ENCODE results near the gene WDR31. TPM values are rescaled to one million over a fixed set of nuclear protein-coding genes. Genes with fewer than 3 reads are reported as not detected.
A peak's percentile ranks its signal among the peaks of the same experiment; 100 is the strongest.
"Not testable (repeated sequence)": the region's sequence is repeated elsewhere in the genome, so short reads cannot be mapped to it uniquely, and the experiment has no call there.

WDR31 gene
- total RNA-seq, 2 donors from 2014 or later, result 1.0 to 2.3 TPM

DNA sequence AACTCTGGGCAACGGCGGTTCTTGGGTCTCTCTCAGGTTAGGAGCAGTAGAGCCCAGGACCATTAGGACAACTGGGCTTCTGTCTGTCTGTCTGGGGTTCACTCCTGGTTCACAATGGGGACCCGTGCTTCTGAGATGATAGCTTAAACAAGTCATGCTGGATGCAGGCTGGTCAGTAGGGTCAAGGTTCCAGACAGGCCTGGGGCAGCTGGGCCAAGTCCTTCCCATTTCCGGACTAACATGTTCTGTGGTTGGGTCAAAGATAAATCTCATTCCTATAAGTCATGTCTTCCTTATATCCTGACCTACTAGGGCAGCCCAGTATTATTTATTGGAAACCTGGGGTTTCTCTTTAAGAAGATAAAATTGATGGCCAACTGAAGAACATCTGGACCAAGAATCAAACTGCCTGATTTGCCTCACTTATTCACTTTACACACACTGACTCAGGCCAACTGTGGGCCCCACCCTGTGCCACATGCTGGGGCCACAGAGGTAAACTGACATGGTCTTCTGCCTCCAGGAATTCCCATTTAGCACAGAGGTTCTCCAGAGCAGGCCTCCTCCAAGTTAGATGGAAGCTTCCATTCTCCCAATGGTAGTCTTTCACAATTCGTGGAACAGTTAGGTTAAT, 28.4 kb upstream of the WDR31 start:
- Histone ChIP-seq H3K4me3 (no peak overlapping the region), H3K4me1 (peaks cover 50% of the 10 kb centered on the region), H3K9me3 (no peaks in the 10 kb centered on the region), H3K36me3 (replicated peaks in 1 of 2; ENCODE audit: insufficient read depth in 1 of 2, low read depth in 2 of 2) (no peaks in the 10 kb centered on the region), H3K27ac (peak overlapping the region in 3 of 4 donors; percentile 30 to 99 (median 55)), H3K27me3 (no peaks in the 10 kb centered on the region)
- WGBS, 2 donors, result 83 to 85% methylated on average over 4 to 5 of the region's 5 CpGs
- TF ChIP-seq, protein P1, sequence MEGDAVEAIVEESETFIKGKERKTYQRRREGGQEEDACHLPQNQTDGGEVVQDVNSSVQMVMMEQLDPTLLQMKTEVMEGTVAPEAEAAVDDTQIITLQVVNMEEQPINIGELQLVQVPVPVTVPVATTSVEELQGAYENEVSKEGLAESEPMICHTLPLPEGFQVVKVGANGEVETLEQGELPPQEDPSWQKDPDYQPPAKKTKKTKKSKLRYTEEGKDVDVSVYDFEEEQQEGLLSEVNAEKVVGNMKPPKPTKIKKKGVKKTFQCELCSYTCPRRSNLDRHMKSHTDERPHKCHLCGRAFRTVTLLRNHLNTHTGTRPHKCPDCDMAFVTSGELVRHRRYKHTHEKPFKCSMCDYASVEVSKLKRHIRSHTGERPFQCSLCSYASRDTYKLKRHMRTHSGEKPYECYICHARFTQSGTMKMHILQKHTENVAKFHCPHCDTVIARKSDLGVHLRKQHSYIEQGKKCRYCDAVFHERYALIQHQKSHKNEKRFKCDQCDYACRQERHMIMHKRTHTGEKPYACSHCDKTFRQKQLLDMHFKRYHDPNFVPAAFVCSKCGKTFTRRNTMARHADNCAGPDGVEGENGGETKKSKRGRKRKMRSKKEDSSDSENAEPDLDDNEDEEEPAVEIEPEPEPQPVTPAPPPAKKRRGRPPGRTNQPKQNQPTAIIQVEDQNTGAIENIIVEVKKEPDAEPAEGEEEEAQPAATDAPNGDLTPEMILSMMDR (IDR thresholded peaks at IDR 0.05), result no peak
- TF ChIP-seq POLR2A (IDR thresholded peaks at IDR 0.05), result no peak
- intact Hi-C loops (cut with DNase I), result no loop called here
- DNase-seq (no peak), ATAC-seq (no peak)

DNA sequence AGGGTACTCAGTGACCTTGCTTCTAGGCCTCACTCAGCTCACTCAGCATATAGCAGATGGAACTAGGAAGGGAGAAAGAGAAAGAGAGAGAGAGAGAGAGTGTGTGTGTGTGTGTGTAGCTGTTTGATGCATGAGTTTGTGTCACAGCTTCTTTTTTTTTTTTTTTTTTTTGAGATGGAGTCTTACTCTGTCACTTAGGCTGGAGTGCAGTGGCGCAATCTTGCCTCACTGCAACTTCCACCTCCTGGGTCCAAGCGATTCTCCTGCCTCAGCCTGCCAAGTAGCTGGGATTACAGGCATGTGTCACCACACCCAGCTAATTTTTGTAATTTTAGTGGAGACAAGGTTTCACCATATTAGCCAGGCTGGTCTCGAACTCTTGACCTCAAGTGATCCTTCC, 25.6 kb upstream of the WDR31 start:
- intact Hi-C loops (cut with DNase I); H3K27ac ChIP-seq: not testable (repeated sequence)

DNA sequence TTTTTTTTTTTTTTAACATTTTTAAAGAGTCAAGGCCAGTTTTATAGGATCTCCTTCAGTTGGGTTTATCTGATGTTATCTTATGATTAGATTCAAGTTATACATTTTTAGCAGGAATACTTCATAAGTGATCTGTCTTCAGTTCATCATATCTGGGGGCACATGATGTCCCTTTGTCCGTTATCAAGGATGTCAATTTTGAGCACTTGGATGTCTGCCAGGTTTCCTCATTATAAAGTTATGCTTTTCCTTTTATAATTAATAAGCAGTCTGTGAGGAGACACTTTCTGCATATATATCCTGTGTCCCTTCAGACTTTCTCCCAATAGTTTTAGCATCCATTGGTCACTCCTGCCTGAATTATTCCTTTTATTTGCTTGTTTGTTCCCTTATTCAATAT, 24.9 kb upstream of the WDR31 start:
- H3K4me3 ChIP-seq, result no peak overlapping the region
- no peak for ATAC-seq
- no peaks in the 10 kb centered on the region for H3K36me3 ChIP-seq (replicated peaks in 1 of 2; ENCODE audit: insufficient read depth in 1 of 2, low read depth in 2 of 2)
- no peak overlapping the region for H3K27ac ChIP-seq
- no peaks in the 10 kb centered on the region for H3K9me3 ChIP-seq
- WGBS, 2 donors, result 34 to 68% methylated on average over 1 of the region's 1 CpG
- no peaks in the 10 kb centered on the region for H3K27me3 ChIP-seq
- intact Hi-C loops (cut with DNase I), result no loop called here
- TF ChIP-seq, protein P1 (IDR thresholded peaks at IDR 0.05), result no peak
- TF ChIP-seq POLR2A (IDR thresholded peaks at IDR 0.05), result no peak
- DNase-seq, result no peak
- peaks cover 15% of the 10 kb centered on the region for H3K4me1 ChIP-seq

More for the DNA sequence above, 25.6 kb upstream of the WDR31 start:
- 82 to 88% methylated on average over 3 of the region's 3 CpGs for WGBS, 2 donors
- ATAC-seq; H3K27me3 ChIP-seq; DNase-seq; H3K4me3 ChIP-seq; H3K9me3 ChIP-seq; H3K36me3 ChIP-seq (replicated peaks in 1 of 2; ENCODE audit: insufficient read depth in 1 of 2, low read depth in 2 of 2): not testable (repeated sequence)
- H3K4me1 ChIP-seq, result peaks cover 22% of the 10 kb centered on the region

DNA sequence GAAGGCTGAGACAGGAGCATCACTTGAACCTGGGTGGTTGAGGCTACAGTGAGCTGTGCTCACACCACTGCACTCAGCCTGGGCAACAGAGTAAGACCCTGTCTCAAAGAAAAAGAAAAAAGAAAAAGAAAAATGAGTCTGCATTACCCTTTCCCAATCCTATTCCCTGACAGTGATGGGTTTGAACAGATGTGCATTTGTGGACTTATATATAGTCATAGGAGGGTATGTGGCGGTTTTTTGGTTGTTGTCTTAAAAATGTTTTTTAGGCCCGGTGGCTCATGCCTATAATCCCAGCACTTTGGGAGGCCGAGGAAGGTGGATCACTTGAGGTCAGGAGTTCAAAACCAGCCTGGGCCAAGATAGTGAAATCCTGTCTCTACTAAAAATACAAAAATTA, 23.3 kb upstream of the WDR31 start:
- no peaks in the 10 kb centered on the region for H3K36me3 ChIP-seq (replicated peaks in 1 of 2; ENCODE audit: insufficient read depth in 1 of 2, low read depth in 2 of 2)
- no peaks in the 10 kb centered on the region for H3K9me3 ChIP-seq
- no peak overlapping the region for H3K4me3 ChIP-seq
- intact Hi-C loops (cut with DNase I), result no loop called here
- TF ChIP-seq, protein P1 (IDR thresholded peaks at IDR 0.05), result no peak
- TF ChIP-seq POLR2A (IDR thresholded peaks at IDR 0.05), result no peak
- ATAC-seq (no peak), DNase-seq (no peak)
- H3K27ac ChIP-seq, result no peak overlapping the region
- H3K27me3 ChIP-seq, result no peaks in the 10 kb centered on the region
- WGBS, 2 donors, result 69 to 96% methylated on average over 3 of the region's 3 CpGs
- H3K4me1 ChIP-seq, result peaks cover 7% of the 10 kb centered on the region

DNA sequence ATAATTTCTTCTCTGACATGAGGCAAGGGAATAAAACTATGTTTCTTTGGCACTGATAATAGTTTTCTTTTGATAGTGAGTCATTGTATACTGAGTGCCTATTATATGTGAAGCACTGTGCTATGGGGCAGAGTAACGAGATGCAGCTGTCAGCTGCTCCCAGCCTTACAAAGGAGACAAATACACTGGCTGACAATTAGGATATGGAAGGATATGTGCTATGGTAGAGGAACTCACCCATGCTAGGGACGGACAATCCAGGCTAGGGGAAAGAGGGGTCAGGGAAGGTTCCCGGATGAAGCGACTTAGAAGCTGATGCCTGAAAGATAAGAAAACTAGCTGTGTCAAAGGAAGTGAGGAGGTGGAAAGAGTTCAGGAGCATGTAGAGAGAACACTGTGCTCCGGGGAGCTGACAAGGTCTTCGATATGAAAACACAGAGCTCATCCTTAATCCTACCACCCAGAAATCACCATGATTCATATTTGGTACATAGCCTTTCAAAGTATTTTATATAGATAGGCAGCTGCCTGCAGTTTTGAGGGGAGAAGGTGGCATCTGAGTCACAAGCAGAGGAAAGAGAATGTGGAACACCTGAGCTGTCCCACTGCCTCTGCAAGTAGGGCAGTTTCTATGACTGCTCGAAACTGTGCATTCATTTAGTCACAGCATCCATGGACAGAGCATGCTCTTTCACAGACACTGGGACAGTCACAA, 21.4 kb upstream of the WDR31 start:
- 73 to 81% methylated on average over 7 of the region's 7 CpGs for WGBS, 2 donors
- DNase-seq (no peak), ATAC-seq (no peak)
- Histone ChIP-seq H3K9me3 (no peaks in the 10 kb centered on the region), H3K27me3 (no peaks in the 10 kb centered on the region), H3K4me1 (peaks cover 13% of the 10 kb centered on the region), H3K27ac (no peak overlapping the region), H3K4me3 (no peak overlapping the region), H3K36me3 (replicated peaks in 1 of 2; ENCODE audit: insufficient read depth in 1 of 2, low read depth in 2 of 2) (no peaks in the 10 kb centered on the region)
- TF ChIP-seq POLR2A (IDR thresholded peaks at IDR 0.05), result no peak
- TF ChIP-seq, protein P1 (IDR thresholded peaks at IDR 0.05), result no peak
- intact Hi-C loops (cut with DNase I), result no loop called here

Data from body of pancreas (tissue), 4 donors.